ENCODE data around the gene FAAP20. TPM values are rescaled to one million over a fixed set of nuclear protein-coding genes. Genes with fewer than 3 reads are reported as not detected.

FAAP20 gene
- total RNA-seq, 1 experiment from 2014 or later = 112 TPM

DNA sequence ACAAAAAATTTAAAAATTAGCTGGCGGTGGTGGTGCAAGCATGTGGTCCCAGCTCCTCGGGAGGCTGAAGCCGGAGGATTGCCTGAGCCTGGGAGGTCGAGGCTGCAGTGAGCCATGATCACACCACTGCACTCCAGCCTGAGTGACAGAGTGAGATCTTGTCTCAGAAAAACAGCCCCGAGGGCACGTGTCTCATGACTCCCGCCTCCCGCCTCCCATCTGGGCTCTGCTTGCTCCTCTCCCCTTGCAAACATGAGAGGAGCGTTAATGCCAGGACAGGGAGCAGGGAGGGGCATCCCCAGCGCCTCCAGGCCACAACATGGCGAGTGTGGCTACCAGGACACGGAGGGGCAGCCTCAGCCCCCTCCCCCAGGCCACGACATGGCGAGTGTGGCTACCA lies 28.3 kb downstream of the FAAP20 start:
- DNase-seq (ENCODE audit: low read depth, low spot score) (no peak), ATAC-seq (no peak)
- peaks cover 3 to 6% of the 10 kb centered on the region in 2 experiments; a peak in 2 of 4 replicates for H3K9me3 ChIP-seq (ENCODE audit: control insufficient read depth in 1 of 2, insufficient read depth in 1 of 2, low read depth in 1 of 2, low read length in 2 of 2)
- H3K79me2 ChIP-seq (ENCODE audit: insufficient read depth, low read length) = no peaks in the 10 kb centered on the region
- no peaks in the 10 kb centered on the region for H3K9me2 ChIP-seq (ENCODE audit: insufficient read depth)
- ChIA-PET POLR2A (no interaction called here), RAD21 (ENCODE audit: low non-redundant PET in 1 of 2, low total read pairs in 2 of 2, uncharacterized antibody in 2 of 2, unreplicated experiment in 2 of 2) (no interaction called here), CTCF (interaction anchor here (1.0 kb wide), 1 partner anchor 8 kb away, joined by 3 read pairs; no protein-coding TSS in a partner anchor)
- H3K4me3 ChIP-seq (replicated peaks in 1 of 2; ENCODE audit: low read depth in 1 of 2, low read length in 2 of 2) = no peak overlapping the region
- no peak for TF ChIP-seq JUND (IDR thresholded peaks at IDR 0.05)
- no peak for TF ChIP-seq EGR1 (IDR thresholded peaks at IDR 0.05; ENCODE audit: low read depth)
- TF ChIP-seq, protein P1, sequence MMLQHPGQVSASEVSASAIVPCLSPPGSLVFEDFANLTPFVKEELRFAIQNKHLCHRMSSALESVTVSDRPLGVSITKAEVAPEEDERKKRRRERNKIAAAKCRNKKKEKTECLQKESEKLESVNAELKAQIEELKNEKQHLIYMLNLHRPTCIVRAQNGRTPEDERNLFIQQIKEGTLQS (IDR thresholded peaks at IDR 0.05) = no peak
- no peak for TF ChIP-seq YY1 (IDR thresholded peaks at IDR 0.05; ENCODE audit: extremely low read depth, insufficient replicate concordance, low read depth, low read length)
- no peak for TF ChIP-seq RAD21 (IDR thresholded peaks at IDR 0.05; ENCODE audit: low read depth)
- TF ChIP-seq, protein P2, sequence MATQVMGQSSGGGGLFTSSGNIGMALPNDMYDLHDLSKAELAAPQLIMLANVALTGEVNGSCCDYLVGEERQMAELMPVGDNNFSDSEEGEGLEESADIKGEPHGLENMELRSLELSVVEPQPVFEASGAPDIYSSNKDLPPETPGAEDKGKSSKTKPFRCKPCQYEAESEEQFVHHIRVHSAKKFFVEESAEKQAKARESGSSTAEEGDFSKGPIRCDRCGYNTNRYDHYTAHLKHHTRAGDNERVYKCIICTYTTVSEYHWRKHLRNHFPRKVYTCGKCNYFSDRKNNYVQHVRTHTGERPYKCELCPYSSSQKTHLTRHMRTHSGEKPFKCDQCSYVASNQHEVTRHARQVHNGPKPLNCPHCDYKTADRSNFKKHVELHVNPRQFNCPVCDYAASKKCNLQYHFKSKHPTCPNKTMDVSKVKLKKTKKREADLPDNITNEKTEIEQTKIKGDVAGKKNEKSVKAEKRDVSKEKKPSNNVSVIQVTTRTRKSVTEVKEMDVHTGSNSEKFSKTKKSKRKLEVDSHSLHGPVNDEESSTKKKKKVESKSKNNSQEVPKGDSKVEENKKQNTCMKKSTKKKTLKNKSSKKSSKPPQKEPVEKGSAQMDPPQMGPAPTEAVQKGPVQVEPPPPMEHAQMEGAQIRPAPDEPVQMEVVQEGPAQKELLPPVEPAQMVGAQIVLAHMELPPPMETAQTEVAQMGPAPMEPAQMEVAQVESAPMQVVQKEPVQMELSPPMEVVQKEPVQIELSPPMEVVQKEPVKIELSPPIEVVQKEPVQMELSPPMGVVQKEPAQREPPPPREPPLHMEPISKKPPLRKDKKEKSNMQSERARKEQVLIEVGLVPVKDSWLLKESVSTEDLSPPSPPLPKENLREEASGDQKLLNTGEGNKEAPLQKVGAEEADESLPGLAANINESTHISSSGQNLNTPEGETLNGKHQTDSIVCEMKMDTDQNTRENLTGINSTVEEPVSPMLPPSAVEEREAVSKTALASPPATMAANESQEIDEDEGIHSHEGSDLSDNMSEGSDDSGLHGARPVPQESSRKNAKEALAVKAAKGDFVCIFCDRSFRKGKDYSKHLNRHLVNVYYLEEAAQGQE (IDR thresholded peaks at IDR 0.05; ENCODE audit: low read depth) = no peak
- no peak for TF ChIP-seq POLR2AphosphoS5 (IDR thresholded peaks at IDR 0.05; ENCODE audit: low read depth, low read length)
- no peak for TF ChIP-seq FOSL1 (IDR thresholded peaks at IDR 0.05; ENCODE audit: low read depth)
- no peak for TF ChIP-seq TCF7L2 (IDR thresholded peaks at IDR 0.05; ENCODE audit: borderline replicate concordance, extremely low read depth, insufficient read depth, insufficient read length)
- TF ChIP-seq CBX3 (IDR thresholded peaks at IDR 0.05; ENCODE audit: low read depth) = no peak
- TF ChIP-seq, protein P3, sequence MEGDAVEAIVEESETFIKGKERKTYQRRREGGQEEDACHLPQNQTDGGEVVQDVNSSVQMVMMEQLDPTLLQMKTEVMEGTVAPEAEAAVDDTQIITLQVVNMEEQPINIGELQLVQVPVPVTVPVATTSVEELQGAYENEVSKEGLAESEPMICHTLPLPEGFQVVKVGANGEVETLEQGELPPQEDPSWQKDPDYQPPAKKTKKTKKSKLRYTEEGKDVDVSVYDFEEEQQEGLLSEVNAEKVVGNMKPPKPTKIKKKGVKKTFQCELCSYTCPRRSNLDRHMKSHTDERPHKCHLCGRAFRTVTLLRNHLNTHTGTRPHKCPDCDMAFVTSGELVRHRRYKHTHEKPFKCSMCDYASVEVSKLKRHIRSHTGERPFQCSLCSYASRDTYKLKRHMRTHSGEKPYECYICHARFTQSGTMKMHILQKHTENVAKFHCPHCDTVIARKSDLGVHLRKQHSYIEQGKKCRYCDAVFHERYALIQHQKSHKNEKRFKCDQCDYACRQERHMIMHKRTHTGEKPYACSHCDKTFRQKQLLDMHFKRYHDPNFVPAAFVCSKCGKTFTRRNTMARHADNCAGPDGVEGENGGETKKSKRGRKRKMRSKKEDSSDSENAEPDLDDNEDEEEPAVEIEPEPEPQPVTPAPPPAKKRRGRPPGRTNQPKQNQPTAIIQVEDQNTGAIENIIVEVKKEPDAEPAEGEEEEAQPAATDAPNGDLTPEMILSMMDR (IDR thresholded peaks at IDR 0.05 in 2 of 3, conservative IDR thresholded peaks at IDR 0.05 in 1 of 3; ENCODE audit: borderline replicate concordance in 1 of 3, insufficient read depth in 1 of 3, low read depth in 2 of 3, low read length in 2 of 3) = no peak
- TF ChIP-seq SIN3A (IDR thresholded peaks at IDR 0.05; ENCODE audit: low read depth) = no peak
- TF ChIP-seq, protein P4, sequence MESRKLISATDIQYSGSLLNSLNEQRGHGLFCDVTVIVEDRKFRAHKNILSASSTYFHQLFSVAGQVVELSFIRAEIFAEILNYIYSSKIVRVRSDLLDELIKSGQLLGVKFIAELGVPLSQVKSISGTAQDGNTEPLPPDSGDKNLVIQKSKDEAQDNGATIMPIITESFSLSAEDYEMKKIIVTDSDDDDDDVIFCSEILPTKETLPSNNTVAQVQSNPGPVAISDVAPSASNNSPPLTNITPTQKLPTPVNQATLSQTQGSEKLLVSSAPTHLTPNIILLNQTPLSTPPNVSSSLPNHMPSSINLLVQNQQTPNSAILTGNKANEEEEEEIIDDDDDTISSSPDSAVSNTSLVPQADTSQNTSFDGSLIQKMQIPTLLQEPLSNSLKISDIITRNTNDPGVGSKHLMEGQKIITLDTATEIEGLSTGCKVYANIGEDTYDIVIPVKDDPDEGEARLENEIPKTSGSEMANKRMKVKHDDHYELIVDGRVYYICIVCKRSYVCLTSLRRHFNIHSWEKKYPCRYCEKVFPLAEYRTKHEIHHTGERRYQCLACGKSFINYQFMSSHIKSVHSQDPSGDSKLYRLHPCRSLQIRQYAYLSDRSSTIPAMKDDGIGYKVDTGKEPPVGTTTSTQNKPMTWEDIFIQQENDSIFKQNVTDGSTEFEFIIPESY (IDR thresholded peaks at IDR 0.05; ENCODE audit: extremely low read depth, insufficient replicate concordance, low read length) = no peak
- no peak for TF ChIP-seq EZH2 (IDR thresholded peaks at IDR 0.05)
- no peak for TF ChIP-seq SRF (IDR thresholded peaks at IDR 0.05; ENCODE audit: low read depth)
- TF ChIP-seq POLR2A (IDR thresholded peaks at IDR 0.05; ENCODE audit: borderline replicate concordance, extremely low read depth, insufficient read depth, insufficient read length) = no peak
- TF ChIP-seq, protein P5, sequence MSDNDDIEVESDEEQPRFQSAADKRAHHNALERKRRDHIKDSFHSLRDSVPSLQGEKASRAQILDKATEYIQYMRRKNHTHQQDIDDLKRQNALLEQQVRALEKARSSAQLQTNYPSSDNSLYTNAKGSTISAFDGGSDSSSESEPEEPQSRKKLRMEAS (IDR thresholded peaks at IDR 0.05) = no peak
- TF ChIP-seq EZH2phosphoT487 (IDR thresholded peaks at IDR 0.05; ENCODE audit: borderline replicate concordance) = no peak
- TF ChIP-seq ZNF274 (IDR thresholded peaks at IDR 0.05; ENCODE audit: low read depth, low read length) = no peak
- no peak for TF ChIP-seq SP1 (IDR thresholded peaks at IDR 0.05; ENCODE audit: low read depth)
- no peaks in the 10 kb centered on the region for H3K4me1 ChIP-seq (ENCODE audit: control insufficient read depth in 1 of 2, insufficient read depth in 2 of 2, low read length in 2 of 2)
- no peak overlapping the region for H3K9ac ChIP-seq (ENCODE audit: low read length)
- no TSS peak for BruUV-seq (replicated peaks)
- H3K36me3 ChIP-seq (ENCODE audit: control insufficient read depth in 1 of 2, insufficient read depth in 2 of 2, low read length in 2 of 2) = peaks cover 0 to 6% of the 10 kb centered on the region in 2 experiments; a peak in 1 of 4 replicates
- no peaks in the 10 kb centered on the region for H4K20me1 ChIP-seq (ENCODE audit: insufficient read depth)
- H3K27ac ChIP-seq (ENCODE audit: low read depth, low read length) = no peak overlapping the region
- no peak overlapping the region for H3K4me2 ChIP-seq (ENCODE audit: low read length)
- intact Hi-C loops (cut with micrococcal nuclease) = no loop called here
- no peak overlapping the region for H2AFZ ChIP-seq (ENCODE audit: low read depth, low read length, poor library complexity, severe bottlenecking)
- no peaks in the 10 kb centered on the region for H3K27me3 ChIP-seq (ENCODE audit: insufficient read depth, low read length)
